Measurements from ENCODE around the gene CA9.
A peak's percentile ranks its signal among the peaks of the same experiment; 100 is the strongest.
"Not testable (repeated sequence)": the region's sequence is repeated elsewhere in the genome, so short reads cannot be mapped to it uniquely, and the experiment has no call there.

The CA9 gene

DNA sequence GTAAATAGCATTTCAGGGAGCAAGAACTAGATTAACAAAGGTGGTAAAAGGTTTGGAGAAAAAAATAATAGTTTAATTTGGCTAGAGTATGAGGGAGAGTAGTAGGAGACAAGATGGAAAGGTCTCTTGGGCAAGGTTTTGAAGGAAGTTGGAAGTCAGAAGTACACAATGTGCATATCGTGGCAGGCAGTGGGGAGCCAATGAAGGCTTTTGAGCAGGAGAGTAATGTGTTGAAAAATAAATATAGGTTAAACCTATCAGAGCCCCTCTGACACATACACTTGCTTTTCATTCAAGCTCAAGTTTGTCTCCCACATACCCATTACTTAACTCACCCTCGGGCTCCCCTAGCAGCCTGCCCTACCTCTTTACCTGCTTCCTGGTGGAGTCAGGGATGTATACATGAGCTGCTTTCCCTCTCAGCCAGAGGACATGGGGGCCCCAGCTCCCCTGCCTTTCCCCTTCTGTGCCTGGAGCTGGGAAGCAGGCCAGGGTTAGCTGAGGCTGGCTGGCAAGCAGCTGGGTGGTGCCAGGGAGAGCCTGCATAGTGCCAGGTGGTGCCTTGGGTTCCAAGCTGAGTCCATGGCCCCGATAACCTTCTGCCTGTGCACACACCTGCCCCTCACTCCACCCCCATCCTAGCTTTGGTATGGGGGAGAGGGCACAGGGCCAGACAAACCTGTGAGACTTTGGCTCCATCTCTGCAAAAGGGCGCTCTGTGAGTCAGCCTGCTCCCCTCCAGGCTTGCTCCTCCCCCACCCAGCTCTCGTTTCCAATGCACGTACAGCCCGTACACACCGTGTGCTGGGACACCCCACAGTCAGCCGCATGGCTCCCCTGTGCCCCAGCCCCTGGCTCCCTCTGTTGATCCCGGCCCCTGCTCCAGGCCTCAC, at the start of gene CA9:
CA9 (plus strand) TSS at position 797 of the 893 bp plus-strand sequence; CDS start at position 829, 32 bp downstream.
- Histone ChIP-seq H3K4me1 (ENCODE audit: control insufficient read depth, insufficient read depth, low read length) (peaks cover 58% of the 10 kb centered on the region), H3K4me3 (ENCODE audit: low read length) (peak within 1 kb of the TSS; percentile 33), H3K36me3 (ENCODE audit: control insufficient read depth, insufficient read depth, low read length) (no peaks in the 10 kb centered on the region), H3K27me3 (ENCODE audit: control insufficient read depth, insufficient read depth, low read length) (no peaks in the 10 kb centered on the region), H3K9ac (ENCODE audit: low read length) (peak within 1 kb of the TSS; percentile 71), H3K9me3 (ENCODE audit: control insufficient read depth, low read length) (no peaks in the 10 kb centered on the region)

DNA sequence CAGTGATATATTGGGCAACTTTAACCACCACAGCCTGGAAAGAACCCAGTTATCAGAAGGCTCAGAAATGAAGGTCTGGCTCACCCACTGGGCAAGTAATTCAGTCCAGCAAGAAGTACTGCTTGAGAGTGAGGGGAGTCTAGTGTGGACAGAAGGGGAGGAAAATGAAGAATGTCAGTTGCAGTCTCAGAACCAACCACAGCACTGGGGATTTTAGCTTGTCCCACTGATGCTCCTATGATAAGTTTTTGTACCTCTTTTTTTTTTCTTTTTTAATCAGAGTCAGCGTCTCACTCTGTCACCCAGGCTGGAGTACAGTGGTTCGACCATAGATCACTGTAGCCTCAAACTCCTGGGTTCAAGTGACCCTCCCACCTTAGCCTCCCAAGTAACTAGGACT, 46.2 kb upstream of the CA9 start:
- Histone ChIP-seq H3K36me3 (ENCODE audit: control insufficient read depth, insufficient read depth, low read length) (no peaks in the 10 kb centered on the region), H3K4me3 (ENCODE audit: low read length) (no peak overlapping the region), H3K27me3 (ENCODE audit: control insufficient read depth, insufficient read depth, low read length) (no peaks in the 10 kb centered on the region), H3K9me3 (ENCODE audit: control insufficient read depth, low read length) (no peaks in the 10 kb centered on the region), H3K4me1 (ENCODE audit: control insufficient read depth, insufficient read depth, low read length) (no peaks in the 10 kb centered on the region), H3K9ac (ENCODE audit: low read length) (no peak overlapping the region)

DNA sequence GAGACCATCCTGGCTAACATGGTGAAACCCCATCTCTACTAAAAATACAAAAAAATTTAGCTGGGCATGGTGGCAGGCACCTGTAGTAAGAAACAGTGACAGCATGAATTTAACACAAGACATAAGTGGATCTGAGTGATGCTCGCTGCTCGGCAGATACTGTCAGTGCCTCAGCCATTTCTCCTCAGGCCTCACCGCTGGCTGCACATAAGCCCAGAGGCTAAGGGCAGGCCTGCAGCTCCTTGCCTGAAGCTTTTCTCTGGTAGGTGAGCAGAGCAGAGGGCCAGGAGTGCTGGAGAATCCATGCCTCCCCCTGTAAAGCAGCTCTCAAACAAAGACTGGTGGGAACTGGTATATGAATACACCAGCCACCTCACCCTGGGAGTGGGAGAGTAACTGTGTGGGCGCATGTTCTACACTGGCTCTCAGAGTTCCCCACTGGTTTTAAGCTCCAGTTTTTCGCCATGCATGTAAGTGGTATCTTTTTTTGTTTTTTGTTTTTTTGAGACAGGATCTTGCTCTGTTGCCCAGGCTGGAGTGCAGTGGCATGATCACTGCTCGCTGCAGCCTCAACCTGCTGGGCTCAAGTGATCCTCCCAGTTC, 45.2 kb upstream of the CA9 start:
- no peaks in the 10 kb centered on the region for H3K27me3 ChIP-seq (ENCODE audit: control insufficient read depth, insufficient read depth, low read length)
- no peaks in the 10 kb centered on the region for H3K9me3 ChIP-seq (ENCODE audit: control insufficient read depth, low read length)
- H3K9ac ChIP-seq (ENCODE audit: low read length): no peak overlapping the region
- no peaks in the 10 kb centered on the region for H3K36me3 ChIP-seq (ENCODE audit: control insufficient read depth, insufficient read depth, low read length)
- H3K4me3 ChIP-seq (ENCODE audit: low read length): no peak overlapping the region
- H3K4me1 ChIP-seq (ENCODE audit: control insufficient read depth, insufficient read depth, low read length): no peaks in the 10 kb centered on the region

DNA sequence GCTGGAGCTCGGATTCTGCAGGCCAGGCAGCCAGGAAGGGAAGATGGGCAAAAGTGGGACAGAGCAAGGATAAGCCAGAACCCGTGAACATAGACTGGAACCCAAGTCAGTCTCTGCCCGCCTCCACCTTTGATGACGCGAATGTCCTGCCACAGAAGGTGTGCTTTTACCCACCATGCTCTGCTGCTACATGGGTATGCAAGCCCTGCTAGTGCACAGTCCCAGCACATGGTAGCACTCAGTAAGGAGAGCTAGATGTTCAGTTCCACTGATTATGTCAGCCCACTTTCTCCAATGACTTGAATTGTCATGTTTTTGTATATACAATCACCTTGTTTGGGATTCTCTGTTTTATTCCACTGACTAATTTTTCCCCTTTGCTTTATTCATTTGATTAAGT, 44.1 kb upstream of the CA9 start:
- Histone ChIP-seq H3K9me3 (ENCODE audit: control insufficient read depth, low read length) (no peaks in the 10 kb centered on the region), H3K36me3 (ENCODE audit: control insufficient read depth, insufficient read depth, low read length) (no peaks in the 10 kb centered on the region)

DNA sequence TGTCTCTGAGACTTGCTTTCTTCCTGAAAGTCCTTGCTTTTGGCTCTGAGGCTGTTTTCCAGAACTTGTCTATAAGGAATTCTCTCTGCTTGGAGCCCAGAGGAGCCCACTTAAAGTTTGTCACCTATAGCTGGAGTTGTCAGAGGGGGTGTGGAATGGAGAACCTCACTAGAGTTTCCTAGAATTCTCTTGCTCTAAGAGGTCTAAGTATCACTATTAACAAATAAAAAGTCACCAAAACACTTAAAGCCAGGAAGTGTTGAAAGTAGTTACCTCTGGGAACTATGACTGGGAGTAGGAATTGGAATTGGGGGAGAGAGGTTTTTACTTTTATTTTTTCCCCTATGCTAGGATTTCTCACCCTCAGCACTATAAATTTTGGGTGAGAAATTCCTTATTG, 38.0 kb upstream of the CA9 start:
- Histone ChIP-seq H3K9ac (ENCODE audit: low read length) (no peak overlapping the region), H3K4me3 (ENCODE audit: low read length) (no peak overlapping the region), H3K27me3 (ENCODE audit: control insufficient read depth, insufficient read depth, low read length) (no peaks in the 10 kb centered on the region), H3K4me1 (ENCODE audit: control insufficient read depth, insufficient read depth, low read length) (no peaks in the 10 kb centered on the region), H3K36me3 (ENCODE audit: control insufficient read depth, insufficient read depth, low read length) (no peaks in the 10 kb centered on the region), H3K9me3 (ENCODE audit: control insufficient read depth, low read length) (no peaks in the 10 kb centered on the region)

More for the DNA sequence above, 44.1 kb upstream of the CA9 start:
- H3K27me3 ChIP-seq (ENCODE audit: control insufficient read depth, insufficient read depth, low read length): no peaks in the 10 kb centered on the region
- H3K9ac ChIP-seq (ENCODE audit: low read length): no peak overlapping the region
- H3K4me1 ChIP-seq (ENCODE audit: control insufficient read depth, insufficient read depth, low read length): no peaks in the 10 kb centered on the region
- no peak overlapping the region for H3K4me3 ChIP-seq (ENCODE audit: low read length)

DNA sequence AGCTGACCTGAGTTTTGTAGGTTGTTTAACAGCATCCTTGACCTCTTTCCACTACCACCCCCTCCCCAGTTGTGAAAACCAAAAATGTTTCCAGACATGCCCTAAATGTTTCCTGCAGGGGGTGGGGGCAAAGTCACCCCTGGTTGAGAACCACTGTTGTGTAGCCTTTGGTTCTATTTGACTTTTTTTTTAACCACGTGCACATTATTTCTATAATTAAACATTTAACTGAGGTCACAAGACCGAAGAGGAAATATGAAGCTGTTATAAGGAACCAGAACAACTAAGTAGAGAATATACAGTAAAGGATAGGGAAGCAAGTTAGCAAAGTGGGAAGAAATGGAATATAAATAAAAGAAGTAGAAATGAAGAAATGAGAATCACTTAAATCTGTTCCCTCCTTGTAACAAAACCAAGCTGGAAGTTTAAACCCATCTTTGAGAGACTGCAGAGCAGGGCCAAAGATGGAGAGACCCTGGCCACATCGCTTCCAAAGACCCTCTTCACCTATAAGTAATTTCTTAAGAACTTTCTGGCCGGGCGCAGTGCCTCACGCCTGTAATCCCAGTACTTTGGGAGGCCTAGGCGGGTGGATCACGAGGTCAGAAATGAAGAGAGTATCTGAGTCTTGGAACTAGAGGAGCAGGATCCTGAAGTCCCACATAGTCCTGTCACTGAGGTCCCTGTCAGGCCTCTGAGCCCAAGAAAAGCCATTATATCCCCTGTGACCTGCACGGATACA, 37.4 kb upstream of the CA9 start:
- Histone ChIP-seq H3K4me3 (ENCODE audit: low read length) (no peak overlapping the region), H3K27me3 (ENCODE audit: control insufficient read depth, insufficient read depth, low read length) (no peaks in the 10 kb centered on the region), H3K36me3 (ENCODE audit: control insufficient read depth, insufficient read depth, low read length) (no peaks in the 10 kb centered on the region), H3K9me3 (ENCODE audit: control insufficient read depth, low read length) (no peaks in the 10 kb centered on the region), H3K4me1 (ENCODE audit: control insufficient read depth, insufficient read depth, low read length) (no peaks in the 10 kb centered on the region), H3K9ac (ENCODE audit: low read length) (no peak overlapping the region)

DNA sequence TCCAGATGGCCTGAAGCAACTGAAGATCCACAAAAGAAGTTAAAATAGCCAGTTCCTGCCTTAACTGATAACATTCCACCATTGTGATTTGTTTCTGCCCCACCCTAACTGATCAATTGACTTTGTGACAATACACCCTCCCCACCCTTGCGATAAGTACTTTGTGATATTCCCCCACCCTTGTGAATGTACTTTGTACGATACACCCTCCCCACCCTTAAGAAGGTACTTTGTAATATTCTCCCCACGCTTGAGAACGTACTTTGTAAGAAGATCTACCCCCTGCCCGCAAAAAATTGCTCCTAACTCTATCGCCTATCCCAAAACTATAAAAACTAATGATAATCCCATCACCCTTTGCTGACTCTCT, 36.9 kb upstream of the CA9 start:
- H3K36me3 ChIP-seq (ENCODE audit: control insufficient read depth, insufficient read depth, low read length); H3K27me3 ChIP-seq (ENCODE audit: control insufficient read depth, insufficient read depth, low read length); H3K9ac ChIP-seq (ENCODE audit: low read length); H3K9me3 ChIP-seq (ENCODE audit: control insufficient read depth, low read length); H3K4me1 ChIP-seq (ENCODE audit: control insufficient read depth, insufficient read depth, low read length); H3K4me3 ChIP-seq (ENCODE audit: low read length): not testable (repeated sequence)

DNA sequence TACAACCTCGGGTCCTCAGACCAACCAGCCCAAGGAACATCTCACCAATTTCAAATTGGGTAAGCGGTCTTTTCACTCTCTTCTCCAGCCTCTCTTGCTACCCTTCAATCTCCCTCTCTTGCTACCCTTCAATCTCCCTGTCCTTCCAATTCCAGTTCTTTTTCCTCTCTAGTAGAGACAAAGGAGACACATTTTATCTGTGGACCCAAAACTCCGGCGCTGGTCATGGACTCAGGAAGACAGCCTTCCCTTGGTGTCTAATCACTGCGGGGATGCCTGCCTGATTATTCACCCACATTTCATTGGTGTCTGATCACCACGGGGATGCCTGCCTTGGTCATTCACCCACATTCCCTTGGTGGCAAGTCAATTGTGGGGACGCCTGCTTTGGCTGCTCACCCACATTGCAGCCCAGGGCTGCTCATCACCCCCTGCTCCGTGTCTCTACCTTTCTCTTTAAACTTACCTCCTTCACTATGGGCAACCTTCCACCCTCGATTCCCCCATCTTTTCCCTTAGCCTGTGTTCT, 36.2 kb upstream of the CA9 start:
- not testable (repeated sequence) for H3K27me3 ChIP-seq (ENCODE audit: control insufficient read depth, insufficient read depth, low read length); H3K9me3 ChIP-seq (ENCODE audit: control insufficient read depth, low read length); H3K4me3 ChIP-seq (ENCODE audit: low read length); H3K4me1 ChIP-seq (ENCODE audit: control insufficient read depth, insufficient read depth, low read length); H3K9ac ChIP-seq (ENCODE audit: low read length); H3K36me3 ChIP-seq (ENCODE audit: control insufficient read depth, insufficient read depth, low read length)

DNA sequence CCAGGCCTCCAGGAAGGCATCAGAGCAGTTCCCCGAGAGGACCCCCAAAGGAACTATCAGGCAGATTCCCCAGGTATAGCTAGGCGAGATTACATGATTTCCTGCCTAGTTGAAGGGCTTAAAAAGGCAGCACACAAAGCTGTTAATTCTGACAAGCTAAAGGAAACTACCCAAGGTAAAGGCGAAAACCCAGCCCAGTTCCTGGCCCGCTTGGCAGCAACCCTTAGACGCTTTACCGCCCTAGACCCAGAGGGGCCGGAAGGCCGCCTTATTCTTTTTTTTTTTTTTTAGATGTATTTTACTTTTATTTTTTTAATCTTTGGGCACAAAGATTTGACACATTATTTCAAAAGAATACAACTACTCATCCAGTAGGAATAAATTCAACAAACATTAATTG, 35.0 kb upstream of the CA9 start:
- not testable (repeated sequence) for H3K27me3 ChIP-seq (ENCODE audit: control insufficient read depth, insufficient read depth, low read length)

DNA sequence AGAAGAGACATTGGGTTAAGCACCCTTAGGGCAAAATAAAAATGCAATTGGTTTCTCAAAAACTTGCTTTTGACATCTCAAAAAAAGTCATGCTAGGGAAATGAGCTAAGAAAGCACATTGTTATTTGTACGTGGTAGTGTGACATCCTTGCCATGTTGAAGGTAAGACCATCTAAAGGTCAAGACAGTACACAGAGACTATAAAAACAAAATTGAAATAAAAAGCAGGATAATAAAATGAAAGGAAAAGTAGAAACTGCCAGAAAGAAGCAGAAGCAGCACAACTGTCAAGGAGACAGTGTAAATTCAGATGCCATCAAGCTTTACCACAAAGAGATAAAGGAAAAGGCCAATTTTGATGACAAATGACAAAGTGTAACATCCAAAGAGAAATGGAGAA, 34.5 kb upstream of the CA9 start:
- not testable (repeated sequence) for H3K4me1 ChIP-seq (ENCODE audit: control insufficient read depth, insufficient read depth, low read length); H3K4me3 ChIP-seq (ENCODE audit: low read length); H3K36me3 ChIP-seq (ENCODE audit: control insufficient read depth, insufficient read depth, low read length); H3K9ac ChIP-seq (ENCODE audit: low read length); H3K9me3 ChIP-seq (ENCODE audit: control insufficient read depth, low read length); H3K27me3 ChIP-seq (ENCODE audit: control insufficient read depth, insufficient read depth, low read length)

More for the DNA sequence above, 35.0 kb upstream of the CA9 start:
- H3K9me3 ChIP-seq (ENCODE audit: control insufficient read depth, low read length); H3K9ac ChIP-seq (ENCODE audit: low read length); H3K4me3 ChIP-seq (ENCODE audit: low read length); H3K36me3 ChIP-seq (ENCODE audit: control insufficient read depth, insufficient read depth, low read length); H3K4me1 ChIP-seq (ENCODE audit: control insufficient read depth, insufficient read depth, low read length): not testable (repeated sequence)

DNA sequence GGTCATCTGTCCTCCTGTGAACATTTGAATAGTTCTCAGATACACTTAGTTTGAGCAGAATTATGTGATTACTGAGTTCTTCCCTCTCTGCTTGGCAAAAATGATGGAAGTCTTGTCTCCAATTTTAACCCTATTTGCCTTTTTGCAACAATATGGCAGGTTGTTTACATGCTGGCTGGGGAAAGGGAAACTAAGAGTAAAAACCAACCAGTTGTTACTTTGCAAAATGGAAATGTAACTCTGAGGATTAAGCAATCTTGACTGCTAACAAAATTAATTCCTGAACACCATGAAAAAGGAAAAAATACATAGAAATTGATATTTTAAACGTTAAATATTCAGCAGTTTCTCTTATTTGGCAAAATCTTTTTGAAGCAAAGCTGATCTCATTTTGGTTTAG, 34.1 kb upstream of the CA9 start:
- H3K9ac ChIP-seq (ENCODE audit: low read length): no peak overlapping the region
- no peaks in the 10 kb centered on the region for H3K9me3 ChIP-seq (ENCODE audit: control insufficient read depth, low read length)
- no peaks in the 10 kb centered on the region for H3K4me1 ChIP-seq (ENCODE audit: control insufficient read depth, insufficient read depth, low read length)

DNA sequence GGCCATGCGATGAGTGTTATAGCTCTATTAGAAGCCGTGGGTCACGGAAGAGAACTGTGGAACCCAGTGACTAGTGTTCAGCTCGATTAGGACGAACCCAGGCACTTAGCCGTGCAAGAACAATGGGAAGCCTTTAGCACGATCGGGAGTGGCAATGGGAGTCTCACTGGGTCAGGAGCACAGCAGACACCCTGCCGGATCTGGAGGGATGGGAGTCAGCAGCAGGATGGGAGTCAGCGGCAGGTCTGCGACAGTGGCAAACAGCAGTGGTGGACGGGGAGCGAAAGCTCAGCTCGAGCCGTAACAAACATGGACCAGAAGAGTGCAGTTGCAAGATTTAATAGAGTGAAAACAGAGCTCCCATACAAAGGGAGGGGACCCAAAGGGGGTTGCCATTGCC, 33.3 kb upstream of the CA9 start:
- not testable (repeated sequence) for H3K9ac ChIP-seq (ENCODE audit: low read length); H3K4me1 ChIP-seq (ENCODE audit: control insufficient read depth, insufficient read depth, low read length); H3K36me3 ChIP-seq (ENCODE audit: control insufficient read depth, insufficient read depth, low read length); H3K27me3 ChIP-seq (ENCODE audit: control insufficient read depth, insufficient read depth, low read length); H3K4me3 ChIP-seq (ENCODE audit: low read length); H3K9me3 ChIP-seq (ENCODE audit: control insufficient read depth, low read length)

More for the DNA sequence above, 34.1 kb upstream of the CA9 start:
- Histone ChIP-seq H3K4me3 (ENCODE audit: low read length) (no peak overlapping the region), H3K27me3 (ENCODE audit: control insufficient read depth, insufficient read depth, low read length) (no peaks in the 10 kb centered on the region), H3K36me3 (ENCODE audit: control insufficient read depth, insufficient read depth, low read length) (no peaks in the 10 kb centered on the region)
